Measurements from ENCODE around the gene DST. TPM values are rescaled to one million over a fixed set of nuclear protein-coding genes. Genes with fewer than 3 reads are reported as not detected.

Gene DST
- total and polyA plus RNA-seq, 7 donors: 62.5 to 791 (median 495) TPM

DNA sequence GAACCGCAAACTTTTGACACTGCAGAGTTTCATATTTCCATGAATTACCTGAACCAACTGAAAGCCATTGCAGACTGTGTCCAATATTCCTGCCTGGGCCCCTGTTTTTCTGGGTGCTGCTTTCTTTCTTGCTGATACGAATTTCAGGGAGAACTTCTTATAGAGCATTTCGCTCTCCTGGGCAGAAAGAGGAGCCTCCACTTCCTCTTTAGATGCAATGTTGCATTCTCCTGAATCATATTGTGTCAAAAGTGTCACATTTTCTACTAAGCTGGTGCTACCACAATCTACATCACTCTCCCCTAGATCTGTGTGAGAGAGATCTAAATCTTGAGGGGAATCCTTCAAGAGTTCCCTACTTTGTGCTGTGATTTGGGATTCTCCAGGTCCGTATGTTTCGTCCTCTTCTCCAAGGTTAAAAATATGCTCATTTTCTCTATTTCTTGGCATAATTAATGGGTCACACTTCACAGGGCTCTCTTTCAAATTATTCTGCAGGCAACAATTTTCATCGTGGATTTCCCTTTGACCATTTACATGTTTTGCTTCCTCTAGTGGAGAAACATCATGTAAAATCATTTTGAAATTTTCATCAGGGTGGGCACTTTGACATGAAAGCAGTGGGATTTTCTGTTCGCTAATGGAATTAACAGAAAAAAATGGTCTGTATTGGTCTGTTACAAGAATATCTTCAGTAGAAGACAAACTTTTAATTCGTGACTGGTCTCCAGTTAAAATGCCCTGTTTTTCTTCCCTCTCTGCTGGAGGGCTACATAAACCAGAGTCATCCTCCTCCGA, 102.3 kb downstream of the DST start:
- Histone ChIP-seq H3K9me3 (no peaks in the 10 kb centered on the region), H3K36me3 (peaks cover 0 to 17% (median 6%) of the 10 kb centered on the region in 4 donors), H3K4me1 (peaks cover 0 to 52% (median 42%) of the 10 kb centered on the region in 4 donors), H3K27me3 (no peaks in the 10 kb centered on the region), H3K4me3 (peak overlapping the region; percentile 56 to 71 (median 68)), H3K27ac (peak overlapping the region; percentile 92 to 96 (median 94))
- no peak for DNase-seq
- intact Hi-C loops (cut with DNase I): loop anchor here (2.0 to 5.0 kb wide), 2 partner anchors 14 to 33 kb away; no protein-coding TSS in a partner anchor
- 48 to 52% methylated on average over 9 of the region's 9 CpGs for WGBS, 2 donors
- no peak for TF ChIP-seq POLR2A (IDR thresholded peaks at IDR 0.05)
- no peak for TF ChIP-seq EP300 (IDR thresholded peaks at IDR 0.05)
- TF ChIP-seq CTCF (IDR thresholded peaks at IDR 0.05): peak in 1 of 4 experiments; percentile 15
- TF ChIP-seq POLR2AphosphoS5 (IDR thresholded peaks at IDR 0.05): peak in 1 of 4 donors; percentile 25

- TF ChIP-seq POLR2A (IDR thresholded peaks at IDR 0.05): no peak
- no peak for TF ChIP-seq CTCF (IDR thresholded peaks at IDR 0.05)
- no peak for TF ChIP-seq POLR2AphosphoS5 (IDR thresholded peaks at IDR 0.05)
- no peak for TF ChIP-seq EP300 (IDR thresholded peaks at IDR 0.05)
- intact Hi-C loops (cut with DNase I): loop anchor here (2.0 to 5.0 kb wide), 2 partner anchors 13 to 32 kb away; no protein-coding TSS in a partner anchor
- DNase-seq: no peak
- Histone ChIP-seq H3K27ac (peak overlapping the region; percentile 92 to 96 (median 94)), H3K36me3 (peaks cover 0 to 25% (median 14%) of the 10 kb centered on the region in 4 donors), H3K27me3 (no peaks in the 10 kb centered on the region), H3K4me1 (peaks cover 0 to 55% (median 46%) of the 10 kb centered on the region in 4 donors), H3K4me3 (peak overlapping the region; percentile 56 to 71 (median 68)), H3K9me3 (no peaks in the 10 kb centered on the region)
These were observed 103.1 kb downstream of the DST start for GRCh38 chr6:56539527-56540105.

GRCh38 chr6:56538851-56539250, 103.8 kb downstream of the DST start:
- no peak for DNase-seq
- Histone ChIP-seq H3K27me3 (no peaks in the 10 kb centered on the region), H3K27ac (peak overlapping the region; percentile 92 to 96 (median 94)), H3K4me3 (peak overlapping the region; percentile 56 to 71 (median 68)), H3K4me1 (peaks cover 0 to 58% (median 47%) of the 10 kb centered on the region in 4 donors), H3K36me3 (peaks cover 0 to 33% (median 18%) of the 10 kb centered on the region in 4 donors), H3K9me3 (no peaks in the 10 kb centered on the region)
- no peak for TF ChIP-seq EP300 (IDR thresholded peaks at IDR 0.05)
- TF ChIP-seq POLR2A (IDR thresholded peaks at IDR 0.05): no peak
- TF ChIP-seq POLR2AphosphoS5 (IDR thresholded peaks at IDR 0.05): no peak
- TF ChIP-seq CTCF (IDR thresholded peaks at IDR 0.05): no peak
- 36 to 60% methylated on average over 2 of the region's 2 CpGs for WGBS, 2 donors
- intact Hi-C loops (cut with DNase I): no loop called here

DNA sequence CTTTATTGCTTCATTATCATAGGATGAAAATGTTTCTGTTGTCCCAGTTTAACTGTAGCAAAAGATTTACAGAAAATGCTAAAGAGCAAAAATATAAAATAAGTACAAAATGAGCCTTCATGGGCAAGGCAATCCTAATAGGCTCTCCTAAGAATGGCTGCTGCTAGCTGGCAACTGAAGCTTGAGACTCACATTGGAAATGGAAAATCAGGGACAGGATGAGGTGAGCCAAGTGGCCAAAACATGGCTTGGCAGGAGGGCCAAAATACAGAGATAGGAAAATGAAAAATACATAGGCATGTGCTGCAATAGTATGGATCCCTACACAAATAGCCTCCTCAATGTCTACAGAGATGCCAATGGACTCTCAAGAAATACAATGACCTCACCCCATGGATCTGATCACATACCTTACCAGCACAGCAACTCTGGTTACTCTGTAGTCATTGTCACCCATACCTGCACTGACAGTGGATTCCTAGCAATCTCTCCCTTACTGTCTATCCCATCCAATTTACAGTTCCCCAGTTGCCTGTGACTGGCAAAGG, 105.4 kb downstream of the DST start:
- H3K27me3 ChIP-seq: no peaks in the 10 kb centered on the region
- peaks cover 0 to 64% (median 57%) of the 10 kb centered on the region in 4 donors for H3K4me1 ChIP-seq
- TF ChIP-seq EP300 (IDR thresholded peaks at IDR 0.05) (no peak), CTCF (IDR thresholded peaks at IDR 0.05) (no peak), POLR2AphosphoS5 (IDR thresholded peaks at IDR 0.05) (no peak), POLR2A (IDR thresholded peaks at IDR 0.05) (no peak)
- intact Hi-C loops (cut with DNase I): no loop called here
- H3K9me3 ChIP-seq: no peaks in the 10 kb centered on the region
- peak overlapping the region; percentile 92 to 96 (median 94) for H3K27ac ChIP-seq
- peaks cover 0 to 49% (median 18%) of the 10 kb centered on the region in 4 donors for H3K36me3 ChIP-seq
- no peak for DNase-seq
- peak overlapping the region in 3 of 4 donors; percentile 65 to 71 (median 70) for H3K4me3 ChIP-seq
